ENCODE results near the gene DCP1B. TPM values are rescaled to one million over a fixed set of nuclear protein-coding genes. Genes with fewer than 3 reads are reported as not detected.
"Not testable (repeated sequence)": the region's sequence is repeated elsewhere in the genome, so short reads cannot be mapped to it uniquely, and the experiment has no call there.

DCP1B gene
- total and polyA plus RNA-seq, 7 donors = 1.7 to 13.8 (median 9.9) TPM

GRCh38 chr12:1948883-1949282, 55.4 kb downstream of the DCP1B start:
- WGBS, 3 donors = 90 to 98% (median 91%) methylated on average over 8 to 11 of the region's 11 CpGs
- Histone ChIP-seq H3K4me1 (no peaks in the 10 kb centered on the region), H3K36me3 (ENCODE audit: insufficient read depth in 1 of 2, low read depth in 1 of 2) (peaks cover 9 to 92% of the 10 kb centered on the region in 2 donors), H3K27ac (no peak overlapping the region), H3K4me3 (no peak overlapping the region), H3K9me3 (no peaks in the 10 kb centered on the region), H3K27me3 (ENCODE audit: insufficient read depth in 3 of 3, low read length in 2 of 3) (no peaks in the 10 kb centered on the region)
- DNase-seq = no peak
- TF ChIP-seq CTCF (IDR thresholded peaks at IDR 0.05) = no peak
- no peak for ATAC-seq
- intact Hi-C loops (cut with DNase I) = no loop called here

GRCh38 chr12:1947081-1947480, 57.2 kb downstream of the DCP1B start:
- Histone ChIP-seq H3K27me3 (ENCODE audit: insufficient read depth in 3 of 3, low read length in 2 of 3) (no peaks in the 10 kb centered on the region), H3K9me3 (no peaks in the 10 kb centered on the region), H3K4me3 (no peak overlapping the region), H3K36me3 (ENCODE audit: insufficient read depth in 1 of 2, low read depth in 1 of 2) (peaks cover 9 to 74% of the 10 kb centered on the region in 2 donors), H3K27ac (no peak overlapping the region), H3K4me1 (no peaks in the 10 kb centered on the region)
- no peak for ATAC-seq
- no peak for DNase-seq
- 41 to 84% (median 81%) methylated on average over 1 of the region's 1 CpG for WGBS, 3 donors
- TF ChIP-seq CTCF (IDR thresholded peaks at IDR 0.05) = no peak
- intact Hi-C loops (cut with DNase I) = no loop called here

- no peaks in the 10 kb centered on the region for H3K9me3 ChIP-seq
- no peak overlapping the region for H3K4me3 ChIP-seq
- peaks cover 6 to 74% of the 10 kb centered on the region in 2 donors for H3K36me3 ChIP-seq (ENCODE audit: insufficient read depth in 1 of 2, low read depth in 1 of 2)
- no peak for ATAC-seq
- WGBS, 3 donors = 78 to 89% (median 84%) methylated on average over 3 of the region's 3 CpGs
- no peaks in the 10 kb centered on the region for H3K27me3 ChIP-seq (ENCODE audit: insufficient read depth in 3 of 3, low read length in 2 of 3)
- no peak overlapping the region for H3K27ac ChIP-seq
- TF ChIP-seq CTCF (IDR thresholded peaks at IDR 0.05) = no peak
- H3K4me1 ChIP-seq = no peaks in the 10 kb centered on the region
- intact Hi-C loops (cut with DNase I) = no loop called here
- no peak for DNase-seq
Observed at GRCh38 chr12:1946296-1946695, 58.0 kb downstream of the DCP1B start.

GRCh38 chr12:1945502-1945901, 58.8 kb downstream of the DCP1B start:
- H3K27ac ChIP-seq; H3K4me3 ChIP-seq; H3K4me1 ChIP-seq; H3K9me3 ChIP-seq; intact Hi-C loops (cut with DNase I); H3K27me3 ChIP-seq (ENCODE audit: insufficient read depth in 3 of 3, low read length in 2 of 3); DNase-seq; ATAC-seq: not testable (repeated sequence)
- WGBS, 3 donors = 87 to 96% (median 95%) methylated on average over 5 of the region's 5 CpGs
- H3K36me3 ChIP-seq (ENCODE audit: insufficient read depth in 1 of 2, low read depth in 1 of 2) = peaks cover 6 to 73% of the 10 kb centered on the region in 2 donors

- intact Hi-C loops (cut with DNase I) = loop anchor here (1.0 to 5.0 kb wide), 2 partner anchors 144 to 288 kb away; no protein-coding TSS in a partner anchor
- Histone ChIP-seq H3K27me3 (ENCODE audit: insufficient read depth in 3 of 3, low read length in 2 of 3) (no peaks in the 10 kb centered on the region), H3K4me1 (peaks cover 30% of the 10 kb centered on the region), H3K4me3 (peak overlapping the region; percentile 26), H3K9me3 (no peaks in the 10 kb centered on the region), H3K36me3 (ENCODE audit: insufficient read depth in 1 of 2, low read depth in 1 of 2) (peaks cover 0 to 24% of the 10 kb centered on the region in 2 donors), H3K27ac (peak overlapping the region; percentile 31)
- 23 to 30% (median 24%) methylated on average over 16 of the region's 16 CpGs for WGBS, 3 donors
- ATAC-seq (peak; percentile 72 to 82 (median 76)), DNase-seq (peak; percentile 84 to 93)
- peak; percentile 98 for TF ChIP-seq CTCF (IDR thresholded peaks at IDR 0.05)
Observed at GRCh38 chr12:1939801-1940607, 64.3 kb downstream of the DCP1B start.
